ENCODE data around the gene CAPZA2. TPM values are rescaled to one million over a fixed set of nuclear protein-coding genes. Genes with fewer than 3 reads are reported as not detected.

The CAPZA2 gene
- total and polyA plus RNA-seq, 9 of the 15 experiments (the other 6 are each of a cell fraction or from before 2014, with no cell fraction given) = 67.0 to 524 (median 176) TPM

DNA sequence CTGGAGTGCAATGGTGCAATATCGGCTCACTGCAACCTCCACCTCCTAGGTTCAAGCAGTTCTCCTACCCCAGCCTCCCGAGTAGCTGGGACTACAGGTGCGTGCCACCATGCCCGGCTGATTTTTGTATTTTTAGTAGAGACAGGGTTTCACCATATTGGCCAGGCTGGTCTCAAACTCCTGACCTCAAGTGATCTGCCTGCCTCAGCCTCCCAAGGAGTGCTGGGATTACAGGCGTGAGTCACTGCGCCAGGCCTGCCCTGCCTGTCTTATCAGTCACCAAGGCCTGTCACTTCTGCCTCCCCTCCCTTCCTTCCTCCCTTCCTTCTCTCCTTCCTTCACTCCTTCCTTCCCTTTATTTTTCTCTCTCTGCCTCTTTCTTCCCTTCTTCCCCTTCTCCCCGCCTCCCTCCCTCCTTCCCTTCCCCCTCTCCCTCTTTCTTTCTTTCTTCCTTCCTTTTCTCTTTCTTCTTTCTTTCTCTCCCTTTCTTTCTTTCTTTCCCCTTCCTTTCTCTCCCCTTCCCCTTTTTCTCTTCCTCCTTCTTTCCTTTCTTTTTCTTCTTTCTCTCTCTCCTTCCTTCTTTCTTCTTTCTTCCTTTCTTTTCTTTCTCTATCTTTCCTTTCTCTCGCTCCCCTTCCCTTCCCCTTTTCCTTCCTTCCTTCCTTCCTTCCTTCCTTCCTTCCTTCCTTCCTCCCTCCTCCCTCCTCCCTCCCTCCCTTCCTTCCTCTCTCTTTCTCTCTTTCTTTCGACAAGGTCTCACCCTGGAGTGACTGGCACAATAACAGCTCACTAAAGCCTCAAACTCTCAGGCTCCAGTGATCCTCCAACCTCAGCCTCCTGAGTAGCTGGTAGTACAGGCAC lies 87.8 kb downstream of the CAPZA2 start (continued):
- TF ChIP-seq, protein P1, sequence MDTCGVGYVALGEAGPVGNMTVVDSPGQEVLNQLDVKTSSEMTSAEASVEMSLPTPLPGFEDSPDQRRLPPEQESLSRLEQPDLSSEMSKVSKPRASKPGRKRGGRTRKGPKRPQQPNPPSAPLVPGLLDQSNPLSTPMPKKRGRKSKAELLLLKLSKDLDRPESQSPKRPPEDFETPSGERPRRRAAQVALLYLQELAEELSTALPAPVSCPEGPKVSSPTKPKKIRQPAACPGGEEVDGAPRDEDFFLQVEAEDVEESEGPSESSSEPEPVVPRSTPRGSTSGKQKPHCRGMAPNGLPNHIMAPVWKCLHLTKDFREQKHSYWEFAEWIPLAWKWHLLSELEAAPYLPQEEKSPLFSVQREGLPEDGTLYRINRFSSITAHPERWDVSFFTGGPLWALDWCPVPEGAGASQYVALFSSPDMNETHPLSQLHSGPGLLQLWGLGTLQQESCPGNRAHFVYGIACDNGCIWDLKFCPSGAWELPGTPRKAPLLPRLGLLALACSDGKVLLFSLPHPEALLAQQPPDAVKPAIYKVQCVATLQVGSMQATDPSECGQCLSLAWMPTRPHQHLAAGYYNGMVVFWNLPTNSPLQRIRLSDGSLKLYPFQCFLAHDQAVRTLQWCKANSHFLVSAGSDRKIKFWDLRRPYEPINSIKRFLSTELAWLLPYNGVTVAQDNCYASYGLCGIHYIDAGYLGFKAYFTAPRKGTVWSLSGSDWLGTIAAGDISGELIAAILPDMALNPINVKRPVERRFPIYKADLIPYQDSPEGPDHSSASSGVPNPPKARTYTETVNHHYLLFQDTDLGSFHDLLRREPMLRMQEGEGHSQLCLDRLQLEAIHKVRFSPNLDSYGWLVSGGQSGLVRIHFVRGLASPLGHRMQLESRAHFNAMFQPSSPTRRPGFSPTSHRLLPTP (IDR thresholded peaks at IDR 0.05; ENCODE audit: borderline replicate concordance, extremely low read depth, insufficient read length) = peak; percentile 66
- TF ChIP-seq NFIC (IDR thresholded peaks at IDR 0.05) (peak; percentile 88), ZC3H8 (IDR thresholded peaks at IDR 0.05) (peak; percentile 96), PCBP1 (IDR thresholded peaks at IDR 0.05; ENCODE audit: low read depth, low read length, poor library complexity, severe bottlenecking) (no peak), CAMTA2 (CRISPR knock-in tag; conservative IDR thresholded peaks at IDR 0.05) (0 out of 2 replicates have a peak, but pooled peaks have one; percentile 55), ZNF551 (CRISPR knock-in tag; IDR thresholded peaks at IDR 0.05) (peak; percentile 56; the same call in 1 of the 2 replicates), IRF2 (CRISPR knock-in tag; IDR thresholded peaks at IDR 0.05) (no peak), POLR2G (IDR thresholded peaks at IDR 0.05; ENCODE audit: low read depth, low read length) (no peak), ZNF76 (CRISPR knock-in tag; IDR thresholded peaks at IDR 0.05; ENCODE audit: borderline replicate concordance) (no peak), ZNF263 (CRISPR knock-in tag; IDR thresholded peaks at IDR 0.05; ENCODE audit: borderline replicate concordance) (peak; percentile 95), FOXK1 (CRISPR knock-in tag; IDR thresholded peaks at IDR 0.05; ENCODE audit: borderline replicate concordance) (no peak)
- TF ChIP-seq, protein P2, sequence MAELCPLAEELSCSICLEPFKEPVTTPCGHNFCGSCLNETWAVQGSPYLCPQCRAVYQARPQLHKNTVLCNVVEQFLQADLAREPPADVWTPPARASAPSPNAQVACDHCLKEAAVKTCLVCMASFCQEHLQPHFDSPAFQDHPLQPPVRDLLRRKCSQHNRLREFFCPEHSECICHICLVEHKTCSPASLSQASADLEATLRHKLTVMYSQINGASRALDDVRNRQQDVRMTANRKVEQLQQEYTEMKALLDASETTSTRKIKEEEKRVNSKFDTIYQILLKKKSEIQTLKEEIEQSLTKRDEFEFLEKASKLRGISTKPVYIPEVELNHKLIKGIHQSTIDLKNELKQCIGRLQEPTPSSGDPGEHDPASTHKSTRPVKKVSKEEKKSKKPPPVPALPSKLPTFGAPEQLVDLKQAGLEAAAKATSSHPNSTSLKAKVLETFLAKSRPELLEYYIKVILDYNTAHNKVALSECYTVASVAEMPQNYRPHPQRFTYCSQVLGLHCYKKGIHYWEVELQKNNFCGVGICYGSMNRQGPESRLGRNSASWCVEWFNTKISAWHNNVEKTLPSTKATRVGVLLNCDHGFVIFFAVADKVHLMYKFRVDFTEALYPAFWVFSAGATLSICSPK (IDR thresholded peaks at IDR 0.05; ENCODE audit: borderline replicate concordance) = peak; percentile 99

Measured in K562 (cell line).